ENCODE measurements around the gene TKTL1. TPM values are rescaled to one million over a fixed set of nuclear protein-coding genes. Genes with fewer than 3 reads are reported as not detected.
"Not testable (repeated sequence)": the region's sequence is repeated elsewhere in the genome, so short reads cannot be mapped to it uniquely, and the experiment has no call there.

The TKTL1 gene
- total RNA-seq, 1 experiment from 2014 or later: not detected

DNA sequence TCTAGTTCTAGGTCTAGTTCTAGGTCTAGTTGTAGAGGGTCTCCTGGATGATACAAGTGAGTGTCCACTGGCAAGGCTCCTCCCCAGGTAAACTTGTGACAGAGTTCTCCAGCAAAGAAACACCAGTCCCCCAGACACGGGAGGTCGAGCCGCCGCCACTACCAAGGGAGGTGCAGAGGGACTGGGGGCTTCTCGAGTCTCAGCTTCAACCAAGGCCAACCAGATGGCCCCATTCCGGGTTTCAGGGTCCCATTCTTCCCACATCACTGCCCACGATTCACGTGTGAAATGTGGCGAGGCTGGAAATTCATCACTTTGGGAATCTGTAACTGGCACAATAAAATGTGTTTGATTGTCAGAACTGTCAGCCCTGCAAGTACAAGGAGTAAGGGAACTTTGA is 37.5 kb downstream of the TKTL1 start:
- CTCF ChIA-PET: no interaction called here
- no peaks in the 10 kb centered on the region for H3K27me3 ChIP-seq (replicated peaks; ENCODE audit: insufficient read depth, low read depth, low read length, poor library complexity)
- TF ChIP-seq EZH2 (IDR thresholded peaks at IDR 0.05; ENCODE audit: borderline replicate concordance, low read depth, low read length, poor library complexity, severe bottlenecking): no peak
- TF ChIP-seq CTCF (conservative IDR thresholded peaks at IDR 0.05; ENCODE audit: low read depth, low read length): no peak
- H3K4me3 ChIP-seq (ENCODE audit: low read depth, low read length, poor library complexity, severe bottlenecking): no peak overlapping the region
- no TSS peak for BruUV-seq (replicated peaks)
- no peak overlapping the region for H3K27ac ChIP-seq (ENCODE audit: low read depth, low read length, poor library complexity, severe bottlenecking)
- DNase-seq (ENCODE audit: low spot score): no peak
- POLR2A ChIA-PET (ENCODE audit: low non-redundant PET): no interaction called here
- no peaks in the 10 kb centered on the region for H3K4me1 ChIP-seq (ENCODE audit: insufficient read depth, low read length, poor library complexity, severe bottlenecking)
- intact Hi-C loops (cut with micrococcal nuclease; ENCODE audit: unreplicated experiment): no loop called here
- H3K36me3 ChIP-seq (ENCODE audit: insufficient read depth, low read length, poor library complexity, severe bottlenecking): no peaks in the 10 kb centered on the region
- H3K9me3 ChIP-seq (ENCODE audit: low read depth, low read length, poor library complexity, severe bottlenecking): no peaks in the 10 kb centered on the region

DNA sequence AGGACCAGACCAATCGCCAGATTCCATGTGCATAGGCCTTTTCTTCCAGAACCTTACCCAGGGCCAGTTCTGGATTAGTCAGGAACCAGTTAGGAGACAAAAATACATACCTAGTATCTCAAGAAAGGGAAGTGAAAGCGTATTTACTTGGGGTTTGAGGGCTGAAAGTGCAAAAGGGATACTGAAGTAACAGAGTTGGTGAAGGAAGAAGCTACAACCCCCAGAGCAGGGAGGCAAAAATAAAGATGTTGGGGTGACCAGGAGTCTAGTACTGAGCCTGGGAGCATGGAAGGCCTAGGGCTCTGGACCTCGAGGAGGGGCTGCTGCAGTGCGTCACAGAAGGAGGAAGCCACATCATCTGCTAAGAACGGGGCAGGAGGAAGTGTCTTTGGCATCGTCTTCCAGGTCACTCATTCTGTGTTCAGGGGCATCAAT is 38.3 kb downstream of the TKTL1 start:
- TF ChIP-seq CTCF (conservative IDR thresholded peaks at IDR 0.05; ENCODE audit: low read depth, low read length) (no peak), EZH2 (IDR thresholded peaks at IDR 0.05; ENCODE audit: borderline replicate concordance, low read depth, low read length, poor library complexity, severe bottlenecking) (no peak)
- no peak for DNase-seq (ENCODE audit: low spot score)
- H3K9me3 ChIP-seq (ENCODE audit: low read depth, low read length, poor library complexity, severe bottlenecking): no peaks in the 10 kb centered on the region
- intact Hi-C loops (cut with micrococcal nuclease; ENCODE audit: unreplicated experiment): no loop called here
- H3K27me3 ChIP-seq (replicated peaks; ENCODE audit: insufficient read depth, low read depth, low read length, poor library complexity): no peaks in the 10 kb centered on the region
- H3K27ac ChIP-seq (ENCODE audit: low read depth, low read length, poor library complexity, severe bottlenecking): no peak overlapping the region
- CTCF ChIA-PET: no interaction called here
- POLR2A ChIA-PET (ENCODE audit: low non-redundant PET): no interaction called here
- no peak overlapping the region for H3K4me3 ChIP-seq (ENCODE audit: low read depth, low read length, poor library complexity, severe bottlenecking)
- no peaks in the 10 kb centered on the region for H3K36me3 ChIP-seq (ENCODE audit: insufficient read depth, low read length, poor library complexity, severe bottlenecking)
- no TSS peak for BruUV-seq (replicated peaks)
- no peaks in the 10 kb centered on the region for H3K4me1 ChIP-seq (ENCODE audit: insufficient read depth, low read length, poor library complexity, severe bottlenecking)

- no peak for TF ChIP-seq CTCF (conservative IDR thresholded peaks at IDR 0.05; ENCODE audit: low read depth, low read length)
- TF ChIP-seq EZH2 (IDR thresholded peaks at IDR 0.05; ENCODE audit: borderline replicate concordance, low read depth, low read length, poor library complexity, severe bottlenecking): no peak
- DNase-seq (ENCODE audit: low spot score): no peak
- ChIA-PET POLR2A (ENCODE audit: low non-redundant PET) (no interaction called here), CTCF (no interaction called here)
- no TSS peak for BruUV-seq (replicated peaks)
- intact Hi-C loops (cut with micrococcal nuclease; ENCODE audit: unreplicated experiment): no loop called here
- H3K9me3 ChIP-seq (ENCODE audit: low read depth, low read length, poor library complexity, severe bottlenecking): no peaks in the 10 kb centered on the region
- H3K4me1 ChIP-seq (ENCODE audit: insufficient read depth, low read length, poor library complexity, severe bottlenecking): no peaks in the 10 kb centered on the region
- no peaks in the 10 kb centered on the region for H3K36me3 ChIP-seq (ENCODE audit: insufficient read depth, low read length, poor library complexity, severe bottlenecking)
- no peak overlapping the region for H3K4me3 ChIP-seq (ENCODE audit: low read depth, low read length, poor library complexity, severe bottlenecking)
- H3K27ac ChIP-seq (ENCODE audit: low read depth, low read length, poor library complexity, severe bottlenecking): no peak overlapping the region
- no peaks in the 10 kb centered on the region for H3K27me3 ChIP-seq (replicated peaks; ENCODE audit: insufficient read depth, low read depth, low read length, poor library complexity)
These were observed 38.9 kb downstream of the TKTL1 start for GRCh38 chrX:154334496-154334895.

DNA sequence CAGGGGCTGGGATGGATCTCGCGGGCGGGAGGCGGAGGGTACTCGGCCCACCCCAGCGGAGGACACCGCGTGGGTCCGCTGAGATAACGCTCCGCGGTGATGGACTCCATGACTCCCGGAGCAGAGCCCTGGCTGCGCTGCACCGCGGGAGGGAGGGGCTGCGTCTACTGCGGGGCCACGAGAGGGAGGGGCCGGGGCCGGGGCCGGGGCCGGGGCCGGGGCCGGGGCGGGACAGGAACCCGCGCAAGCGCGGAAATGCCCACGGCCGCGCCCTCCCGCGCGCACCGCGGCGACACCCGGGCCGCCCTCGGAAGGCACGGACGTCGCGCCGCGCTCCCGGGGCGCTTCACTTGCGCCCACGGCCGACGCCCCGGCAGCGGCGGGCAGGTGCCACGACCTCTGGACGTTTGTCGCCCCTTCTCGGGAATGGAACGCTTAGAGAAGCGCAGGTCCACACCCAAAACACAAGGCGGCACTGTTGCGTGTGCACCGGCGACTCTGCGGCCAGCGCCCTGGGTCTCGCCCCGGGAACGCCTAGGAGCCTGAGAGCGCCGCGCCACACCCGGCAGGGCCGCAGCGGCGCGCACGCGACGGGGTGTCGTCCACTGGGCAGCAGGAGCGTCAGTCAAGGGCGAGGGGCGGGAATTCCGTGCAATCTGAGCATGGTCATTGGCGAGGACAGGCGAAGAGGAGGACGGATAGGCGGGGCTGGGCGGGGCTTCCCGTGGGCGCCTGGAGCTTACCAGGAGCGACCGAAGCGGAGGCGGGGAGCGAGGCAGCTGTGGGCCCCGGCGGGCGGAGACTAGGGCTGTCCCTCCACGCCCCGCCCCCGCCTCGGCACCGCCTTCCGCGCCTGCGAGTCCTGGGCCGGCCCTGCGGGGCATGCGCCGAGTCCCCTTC is 46.1 kb downstream of the TKTL1 start:
- H3K27ac ChIP-seq (ENCODE audit: low read depth, low read length, poor library complexity, severe bottlenecking); POLR2A ChIA-PET (ENCODE audit: low non-redundant PET); CTCF ChIA-PET; H3K27me3 ChIP-seq (replicated peaks; ENCODE audit: insufficient read depth, low read depth, low read length, poor library complexity); H3K9me3 ChIP-seq (ENCODE audit: low read depth, low read length, poor library complexity, severe bottlenecking); H3K4me1 ChIP-seq (ENCODE audit: insufficient read depth, low read length, poor library complexity, severe bottlenecking); H3K4me3 ChIP-seq (ENCODE audit: low read depth, low read length, poor library complexity, severe bottlenecking); intact Hi-C loops (cut with micrococcal nuclease; ENCODE audit: unreplicated experiment); H3K36me3 ChIP-seq (ENCODE audit: insufficient read depth, low read length, poor library complexity, severe bottlenecking); BruUV-seq (replicated peaks); DNase-seq (ENCODE audit: low spot score): not testable (repeated sequence)

DNA sequence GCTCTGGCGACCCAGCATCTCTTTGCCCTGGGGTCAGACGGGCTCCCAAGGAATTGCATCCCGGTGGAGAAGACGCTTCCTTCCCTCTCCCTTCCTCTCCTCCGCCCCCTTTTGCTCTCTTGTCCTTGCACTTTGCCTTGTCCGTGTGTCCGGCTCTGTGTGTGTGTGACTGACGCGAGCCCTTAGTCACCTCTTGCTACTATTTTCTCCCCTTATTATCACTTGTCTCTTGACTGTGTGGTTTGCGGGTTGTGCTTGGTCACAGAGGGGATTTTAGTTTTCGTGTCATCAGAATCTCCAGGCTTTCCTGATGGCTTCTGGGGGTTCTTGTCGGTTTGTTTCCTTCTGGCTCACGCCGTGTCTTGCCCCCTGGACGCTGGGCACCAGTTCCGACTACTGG is 47.5 kb downstream of the TKTL1 start:
- H3K9me3 ChIP-seq (ENCODE audit: low read depth, low read length, poor library complexity, severe bottlenecking); DNase-seq (ENCODE audit: low spot score); BruUV-seq (replicated peaks); H3K4me1 ChIP-seq (ENCODE audit: insufficient read depth, low read length, poor library complexity, severe bottlenecking); CTCF ChIA-PET; H3K4me3 ChIP-seq (ENCODE audit: low read depth, low read length, poor library complexity, severe bottlenecking); H3K27me3 ChIP-seq (replicated peaks; ENCODE audit: insufficient read depth, low read depth, low read length, poor library complexity); H3K36me3 ChIP-seq (ENCODE audit: insufficient read depth, low read length, poor library complexity, severe bottlenecking); intact Hi-C loops (cut with micrococcal nuclease; ENCODE audit: unreplicated experiment); H3K27ac ChIP-seq (ENCODE audit: low read depth, low read length, poor library complexity, severe bottlenecking); POLR2A ChIA-PET (ENCODE audit: low non-redundant PET): not testable (repeated sequence)

Data from A673 (cell line).